H1 (cell line): ENCODE results near the gene OR52I2. TPM values are rescaled to one million over a fixed set of nuclear protein-coding genes. Genes with fewer than 3 reads are reported as not detected.

Experiments
- CTCF ChIA-PET: fragments of 300-600 bp; sonication (Branson Sonifier 250); formaldehyde crosslinking; loops from one replicate; lab custom pipeline; 2021; ENCODE audit not compliant: partially characterized antibody; lab: Charles Lee
- POLR2A ChIA-PET: fragments of 300-600 bp; sonication (Branson Sonifier 250); formaldehyde crosslinking; loops from one replicate; lab custom pipeline; 2021; ENCODE audit warnings: inconsistent platforms; ENCODE audit not compliant: partially characterized antibody; lab: Charles Lee
- DNase-seq, 2 experiments: peaks; one replicate each; pipeline versions ENCODE4 v3.0.0 to v3.0.0-alpha.2; 2010 to 2022; ENCODE audit warnings: low spot score in 2 of 2, low read depth in 1 of 2, mixed read lengths in 1 of 2
- FAIRE-seq: peaks from 2 replicates; lab custom pipeline; 2011; peaks lifted over from hg19 to GRCh38; lab: Jason Lieb, UNC
- H2AFZ ChIP-seq: 2 replicates; pipeline ENCODE4 v1.8.1; 2012; ENCODE audit warnings: low read length, inconsistent platforms
- H2AK5ac ChIP-seq: 2 replicates; pipeline ENCODE4 v1.6.1; 2013; ENCODE audit warnings: low read depth, low read length
- H2BK120ac ChIP-seq: replicated peaks from 2 replicates; pipeline ENCODE3; 2013; ENCODE audit warnings: low read depth, low read length, inconsistent platforms
- H2BK12ac ChIP-seq: 2 replicates; pipeline ENCODE4 v1.6.1; 2013; ENCODE audit warnings: low read depth, low read length
- H2BK15ac ChIP-seq: 2 replicates; pipeline ENCODE4 v1.6.1; 2013; ENCODE audit warnings: low read length
- H2BK20ac ChIP-seq: 2 replicates; pipeline ENCODE4 v1.6.1; 2013; ENCODE audit warnings: low read length
- H2BK5ac ChIP-seq: 2 replicates; pipeline ENCODE4 v1.6.1; 2013; ENCODE audit warnings: low read depth, low read length
- H3K14ac ChIP-seq: 2 replicates; pipeline ENCODE4 v1.6.1; 2013; ENCODE audit warnings: inconsistent platforms; ENCODE audit not compliant: insufficient read length
- H3K18ac ChIP-seq: 2 replicates; pipeline ENCODE4 v1.6.1; 2013; ENCODE audit warnings: low read length; ENCODE audit errors: extremely low read depth
- H3K23ac ChIP-seq: 2 replicates; pipeline ENCODE4 v1.6.1; 2013; ENCODE audit warnings: inconsistent platforms; ENCODE audit not compliant: insufficient read length
- H3K23me2 ChIP-seq: 2 replicates; pipeline ENCODE4 v1.6.1; 2013; ENCODE audit warnings: low read depth, low read length
- H3K27ac ChIP-seq: 2 replicates; pipeline ENCODE4 v1.6.1; 2011; ENCODE audit warnings: low read depth, low read length, inconsistent platforms
- H3K27me3 ChIP-seq, 4 experiments: replicated peaks in 1 of 4; 1 replicate in 1 of 4; 2 replicates in 3 of 4; pipeline versions ENCODE4 v1.6.1 to v1.8.1; 2011 to 2013; ENCODE audit warnings: low read length in 3 of 4, mild to moderate bottlenecking in 3 of 4, inconsistent platforms in 2 of 4, mixed read lengths in 2 of 4, moderate library complexity in 1 of 4; ENCODE audit not compliant: control insufficient read depth in 3 of 4, insufficient read depth in 3 of 4; ENCODE audit errors: extremely low read depth in 1 of 4
- H3K36me3 ChIP-seq, 4 experiments: 2 replicates each; pipeline versions ENCODE4 v1.6.1 to v1.8.1; 2011 to 2013; ENCODE audit warnings: mild to moderate bottlenecking in 4 of 4, low read length in 3 of 4, moderate library complexity in 2 of 4, control low read depth in 1 of 4, inconsistent platforms in 1 of 4; ENCODE audit not compliant: insufficient read depth in 4 of 4, control insufficient read depth in 2 of 4
- H3K4ac ChIP-seq: replicated peaks from 2 replicates; pipeline ENCODE3; 2013; ENCODE audit warnings: low read length, low read depth, mixed read lengths, inconsistent platforms; ENCODE audit not compliant: insufficient read length
- H3K4me1 ChIP-seq, 4 experiments: replicated peaks in 1 of 4; 1 replicate in 1 of 4; 2 replicates in 3 of 4; pipeline versions ENCODE4 v1.6.1 to v1.8.1; 2011 to 2013; ENCODE audit warnings: low read length in 3 of 4, inconsistent platforms in 2 of 4, mixed read lengths in 1 of 4; ENCODE audit not compliant: insufficient read depth in 4 of 4, control insufficient read depth in 3 of 4
- H3K4me2 ChIP-seq, 2 experiments: 2 replicates each; pipeline versions ENCODE4 v1.6.1 to v1.8.1; 2011 to 2013; ENCODE audit warnings: low read depth in 2 of 2, low read length in 2 of 2, control low read depth in 1 of 2, inconsistent platforms in 1 of 2, mild to moderate bottlenecking in 1 of 2; ENCODE audit not compliant: insufficient read depth in 1 of 2
- H3K4me3 ChIP-seq, 4 experiments: fragments of 200-600, 300-600 bp in 1 of 4; sonication (generic), shearing (Covaris generic), sonication (Bioruptor Twin) in 1 of 4; 2 replicates each; pipeline versions ENCODE4 v1.5.1 to v1.8.1; 2011 to 2016; ENCODE audit warnings: low read length in 4 of 4, low read depth in 3 of 4, control low read depth in 2 of 4, inconsistent platforms in 2 of 4, mild to moderate bottlenecking in 2 of 4, mixed read lengths in 1 of 4, moderate library complexity in 1 of 4; ENCODE audit not compliant: insufficient read depth in 2 of 4; ENCODE audit errors: extremely low read depth in 1 of 4
- H3K56ac ChIP-seq: replicated peaks from 2 replicates; pipeline ENCODE3; 2013; ENCODE audit warnings: low read depth, mild to moderate bottlenecking, mixed read lengths, low read length, inconsistent platforms; ENCODE audit not compliant: insufficient read length
- H3K79me1 ChIP-seq: 2 replicates; pipeline ENCODE4 v1.6.1; 2013; ENCODE audit warnings: low read depth, low read length, control low read depth
- H3K79me2 ChIP-seq, 2 experiments: 2 replicates each; pipeline versions ENCODE4 v1.6.1 to v1.8.1; 2012 to 2013; ENCODE audit warnings: low read length in 2 of 2, mild to moderate bottlenecking in 2 of 2, inconsistent platforms in 1 of 2; ENCODE audit not compliant: insufficient read depth in 2 of 2, control insufficient read depth in 1 of 2
- H3K9ac ChIP-seq, 4 experiments: replicated peaks in 1 of 4; 1 replicate in 1 of 4; 2 replicates in 3 of 4; pipeline versions ENCODE4 v1.6.1 to v1.8.1; 2011 to 2013; ENCODE audit warnings: low read depth in 3 of 4, low read length in 3 of 4, control low read depth in 2 of 4, mild to moderate bottlenecking in 2 of 4, moderate library complexity in 2 of 4, inconsistent platforms in 1 of 4; ENCODE audit errors: extremely low read depth in 1 of 4
- H3K9me3 ChIP-seq, 2 experiments: 2 replicates each; pipeline versions ENCODE4 v1.6.1 to v1.8.1; 2012 to 2013; ENCODE audit warnings: mild to moderate bottlenecking in 2 of 2, moderate library complexity in 2 of 2, control low read depth in 1 of 2, inconsistent platforms in 1 of 2, low read depth in 1 of 2, low read length in 1 of 2, mixed read lengths in 1 of 2; ENCODE audit not compliant: insufficient read depth in 2 of 2
- H4K20me1 ChIP-seq, 2 experiments: replicated peaks in 1 of 2; 2 replicates each; pipeline versions ENCODE3 to v1.8.1; 2011 to 2013; ENCODE audit warnings: inconsistent platforms in 2 of 2, low read length in 2 of 2, mild to moderate bottlenecking in 1 of 2; ENCODE audit not compliant: insufficient read depth in 2 of 2, control insufficient read depth in 1 of 2
- H4K5ac ChIP-seq: 2 replicates; pipeline ENCODE4 v1.6.1; 2013; ENCODE audit warnings: low read length, low read depth, mixed read lengths, inconsistent platforms; ENCODE audit not compliant: insufficient read length
- H4K8ac ChIP-seq: 2 replicates; pipeline ENCODE4 v1.8.0; 2013; ENCODE audit warnings: mild to moderate bottlenecking, moderate library complexity, low read length, inconsistent platforms; ENCODE audit not compliant: insufficient read depth; ENCODE audit errors: extremely low read depth
- H4K91ac ChIP-seq: replicated peaks from 2 replicates; pipeline ENCODE3; 2013; ENCODE audit warnings: low read length, mixed read lengths, inconsistent platforms; ENCODE audit not compliant: insufficient read length
- BRCA1 ChIP-seq: IDR thresholded peaks from 2 replicates; pipeline ENCODE4 v1.6.1; 2012; ENCODE audit warnings: low read depth, low read length, improper control_type of control experiment
- CBX5 ChIP-seq: fragments of 300-800, 300-1000 bp; sonication (generic); IDR thresholded peaks from 2 replicates; pipeline ENCODE4 v1.7.1; 2016; ENCODE audit warnings: antibody characterized with exemption, low read length, low read depth
- CTBP2 ChIP-seq: IDR thresholded peaks from 2 replicates; pipeline ENCODE4 v1.7.0; 2011; ENCODE audit warnings: borderline replicate concordance, mild to moderate bottlenecking, moderate library complexity, mixed read lengths, low read length; ENCODE audit not compliant: insufficient read depth, insufficient read length
- FOSL1 ChIP-seq: IDR thresholded peaks from 2 replicates; pipeline ENCODE4 v1.6.1; 2011; ENCODE audit warnings: mild to moderate bottlenecking, low read depth, low read length, moderate library complexity; ENCODE audit not compliant: insufficient read depth
- GTF2F1 ChIP-seq: IDR thresholded peaks from 2 replicates; pipeline ENCODE4 v1.6.1; 2012; ENCODE audit warnings: low read depth, low read length, improper control_type of control experiment, borderline replicate concordance
- JUN ChIP-seq: IDR thresholded peaks from 2 replicates; pipeline ENCODE4 v1.6.1; 2011; ENCODE audit warnings: low read depth, mild to moderate bottlenecking, improper control_type of control experiment, low read length
- KDM4A ChIP-seq: IDR thresholded peaks from one replicate; pipeline ENCODE4 v1.7.1; 2012; ENCODE audit warnings: low read depth, mild to moderate bottlenecking, moderate library complexity, low read length, inconsistent platforms; ENCODE audit not compliant: severe bottlenecking
- PHF8 ChIP-seq: fragments of 200-600 bp; sonication (generic); conservative IDR thresholded peaks from 2 replicates; pipeline ENCODE4 v1.7.1; 2012; ENCODE audit warnings: low read depth, mild to moderate bottlenecking, inconsistent platforms, low read length, moderate library complexity
- RAD21 ChIP-seq, 2 experiments: IDR thresholded peaks in 1 of 2; conservative IDR thresholded peaks in 1 of 2; 2 replicates each; pipeline ENCODE4 v1.6.1; 2011; ENCODE audit warnings: low read depth in 2 of 2, low read length in 2 of 2, improper control_type of control experiment in 1 of 2, inconsistent platforms in 1 of 2, mild to moderate bottlenecking in 1 of 2, moderate library complexity in 1 of 2
- RBBP5 ChIP-seq: IDR thresholded peaks from 2 replicates; pipeline ENCODE4 v1.7.1; 2012; ENCODE audit warnings: low read depth, mild to moderate bottlenecking, inconsistent platforms, low read length, moderate library complexity, borderline replicate concordance
- RFX5 ChIP-seq: IDR thresholded peaks from 2 replicates; pipeline ENCODE4 v1.6.1; 2011; ENCODE audit warnings: low read depth, low read length, improper control_type of control experiment, borderline replicate concordance
- SP1 ChIP-seq: IDR thresholded peaks from 2 replicates; pipeline ENCODE4 v1.6.1; 2011; ENCODE audit warnings: low read depth, low read length
- WGBS, 2 experiments: shearing (Covaris generic) in 1 of 2; methylation state at CpG; one replicate each; pipeline versions ENCODE4 v1.1.6 to v1.1.7; 2013 to 2015; ENCODE audit warnings: low lambda C conversion rate in 2 of 2, mixed read lengths in 2 of 2, inconsistent platforms in 1 of 2, low coverage in 1 of 2, missing lambda C conversion rate in 1 of 2; ENCODE audit not compliant: insufficient replicate concordance in 2 of 2, insufficient coverage in 1 of 2, insufficient read length in 1 of 2; ENCODE audit errors: extremely low coverage in 1 of 2, missing lambda C conversion rate in 1 of 2; 5-methylcytosine and 5-hydroxymethylcytosine counted together
- polyA plus RNA-seq, 7 experiments: library from polyadenylated mRNA; depleted of rRNA in 3 of 7; stranded (reverse) in 5 of 7; unstranded in 2 of 7; fragments of >200 nt in 5 of 7; fragments of 200-250 nt in 2 of 7; gene quantifications; 1 replicate in 5 of 7; 2 replicates in 1 of 7; 4 replicates in 1 of 7; pipeline versions ENCODE4 v1.2.1 to v1.2.3, GENCODE V29; 2011 to 2013; ENCODE audit warnings: missing spikeins in 2 of 7, mixed read lengths in 2 of 7
- total RNA-seq: library from RNA; stranded (reverse); fragmentation: NEBNext Ultra II Directional; extraction: Animal tissue kit (Norgen Biotek cat#: 25700); gene quantifications from 2 replicates; pipeline ENCODE4 v1.2.1, GENCODE V29; 2021
- TF ChIP-seq, protein P1 (sequence below): IDR thresholded peaks from 2 replicates; pipeline ENCODE4 v1.6.1; 2011; ENCODE audit warnings: low read depth, mild to moderate bottlenecking, low read length; ENCODE audit not compliant: insufficient read depth

The OR52I2 gene
- total and polyA plus RNA-seq, 2 of the 8 experiments (the other 6 are each of a cell fraction or from before 2014, with no cell fraction given), result not detected

DNA sequence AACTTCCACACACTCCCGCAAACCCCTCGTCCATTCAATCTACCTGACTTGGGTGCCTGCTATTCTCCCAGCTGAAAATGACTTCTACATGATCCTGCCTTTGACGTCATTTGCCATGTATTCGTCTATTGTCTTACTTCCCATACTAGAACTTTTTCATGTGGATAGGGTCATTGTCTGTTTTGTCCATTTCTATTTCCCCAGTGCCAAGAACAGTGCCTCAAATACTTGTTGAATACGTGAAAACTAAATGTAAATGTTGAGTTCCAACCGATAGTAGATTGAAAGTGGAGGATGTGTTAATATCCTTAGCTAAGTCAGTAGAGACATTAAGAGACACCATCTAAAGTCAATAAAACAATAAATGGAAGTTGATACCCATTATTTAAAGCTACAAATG, 25.6 kb downstream of the OR52I2 start:
- Histone ChIP-seq H3K4me2 (peak overlapping the region; percentile 71 to 72), H3K23ac (no peak overlapping the region), H3K27me3 (no peaks in the 10 kb centered on the region), H4K8ac (no peak overlapping the region), H3K9ac (peak overlapping the region in 1 of 4 experiments; percentile 40; a peak in 1 of 7 replicates), H3K27ac (no peak overlapping the region), H2BK12ac (no peak overlapping the region), H2BK20ac (no peak overlapping the region), H2AFZ (peak overlapping the region; percentile 67; the same call in 1 of the 2 replicates), H2BK15ac (no peak overlapping the region), H4K91ac (no peak overlapping the region), H2AK5ac (no peak overlapping the region), H2BK120ac (no peak overlapping the region), H3K79me1 (no peaks in the 10 kb centered on the region), H3K23me2 (peaks cover 2% of the 10 kb centered on the region; the same call in 1 of the 2 replicates), H4K5ac (no peak overlapping the region), H3K56ac (no peak overlapping the region), H3K14ac (no peak overlapping the region), H3K9me3 (no peaks in the 10 kb centered on the region), H4K20me1 (no peaks in the 10 kb centered on the region), H2BK5ac (no peak overlapping the region), H3K36me3 (peaks cover 0 to 2% (median under 1%) of the 10 kb centered on the region in 4 experiments; a peak in 2 of 8 replicates), H3K18ac (no peak overlapping the region), H3K4me3 (peak overlapping the region; percentile 52 to 85 (median 70)), H3K4ac (no peak overlapping the region), H3K79me2 (no peaks in the 10 kb centered on the region), H3K4me1 (no peaks in the 10 kb centered on the region; a peak in 1 of 7 replicates)
- WGBS, 2 experiments, result 78% methylated on average over 6 of the region's 6 CpGs; no CpG with 5 or more reads in 1 of the 2 experiments
- CTCF ChIA-PET, result interaction anchor here (0.5 to 1.5 kb wide), 5 partner anchors 30 to 505 kb away, joined by 3 to 4 read pairs (median 3); partner anchors contain the start of gene OR51D1
- DNase-seq (no peak), FAIRE-seq (no peak)
- POLR2A ChIA-PET, result no interaction called here
- TF ChIP-seq CBX5 (no peak), PHF8 (no peak), RFX5 (no peak), SP1 (no peak), CTBP2 (no peak), FOSL1 (no peak), RBBP5 (no peak), GTF2F1 (no peak), JUN (no peak), BRCA1 (no peak), KDM4A (no peak), RAD21 (IDR thresholded peaks at IDR 0.05 in 1 of 2, conservative IDR thresholded peaks at IDR 0.05 in 1 of 2; ENCODE audit: low read depth in 2 of 2, low read length in 2 of 2) (no peak)
- TF ChIP-seq, protein P1, sequence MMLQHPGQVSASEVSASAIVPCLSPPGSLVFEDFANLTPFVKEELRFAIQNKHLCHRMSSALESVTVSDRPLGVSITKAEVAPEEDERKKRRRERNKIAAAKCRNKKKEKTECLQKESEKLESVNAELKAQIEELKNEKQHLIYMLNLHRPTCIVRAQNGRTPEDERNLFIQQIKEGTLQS, result no peak
